IPS DF 4.7 (cell line): ENCODE measurements around the gene GAA.
"Not testable (repeated sequence)": the region's sequence is repeated elsewhere in the genome, so short reads cannot be mapped to it uniquely, and the experiment has no call there.

Source experiments
- DNase-seq: peaks from one replicate; pipeline ENCODE4 v3.0.0-alpha.2; 2013; ENCODE audit warnings: low spot score; ENCODE audit errors: extremely low read depth

GAA gene

GRCh38 chr17:80145076-80146075, 44.0 kb downstream of the GAA start:
- DNase-seq = no peak

- DNase-seq = no peak
Observed at GRCh38 chr17:80146121-80147034, 45.0 kb downstream of the GAA start.

GRCh38 chr17:80147035-80147822, 45.8 kb downstream of the GAA start, which contains the start of gene EIF4A3:
EIF4A3 (minus strand) TSS chr17:80147128; CDS start chr17:80146961, 167 bp downstream.
- DNase-seq = peak; percentile 92

GRCh38 chr17:80151333-80151732, 50.0 kb downstream of the GAA start:
- DNase-seq = no peak

- DNase-seq = no peak
Observed at GRCh38 chr17:80152081-80152702, 50.8 kb downstream of the GAA start.

- DNase-seq = no peak
Observed at GRCh38 chr17:80153004-80153403, 51.6 kb downstream of the GAA start.

GRCh38 chr17:80154166-80154565, 52.8 kb downstream of the GAA start:
- no peak for DNase-seq

- DNase-seq = not testable (repeated sequence)
Observed at GRCh38 chr17:80155600-80155999, 54.2 kb downstream of the GAA start.

- DNase-seq = no peak
Observed at GRCh38 chr17:80158846-80159245, 57.5 kb downstream of the GAA start.

- DNase-seq = no peak
Observed at GRCh38 chr17:80160536-80160935, 59.2 kb downstream of the GAA start.

- DNase-seq = no peak
Observed at GRCh38 chr17:80163336-80163735, 62.0 kb downstream of the GAA start.

GRCh38 chr17:80164185-80164584, 62.8 kb downstream of the GAA start:
- no peak for DNase-seq

GRCh38 chr17:80166446-80166845, 65.1 kb downstream of the GAA start:
- DNase-seq = no peak

- no peak for DNase-seq
Observed at GRCh38 chr17:80168371-80168770, 67.0 kb downstream of the GAA start.

GRCh38 chr17:80169107-80169506, 67.7 kb downstream of the GAA start:
- no peak for DNase-seq
